IPS-18a (cell line): ENCODE results near the gene DISP2.

Experiments used
- H3K27ac ChIP-seq: one replicate; pipeline ENCODE4 v1.5.1; 2013; ENCODE audit warnings: low read length
- H3K27me3 ChIP-seq: one replicate; pipeline ENCODE4 v1.6.1; 2013; ENCODE audit warnings: mild to moderate bottlenecking, low read length; ENCODE audit not compliant: control insufficient read depth, insufficient read depth
- H3K36me3 ChIP-seq: one replicate; pipeline ENCODE4 v1.6.1; 2013; ENCODE audit warnings: low read depth, low read length; ENCODE audit not compliant: control insufficient read depth
- H3K4me1 ChIP-seq: one replicate; pipeline ENCODE4 v1.6.1; 2013; ENCODE audit warnings: low read depth, low read length; ENCODE audit not compliant: control insufficient read depth
- H3K4me3 ChIP-seq: one replicate; pipeline ENCODE4 v1.5.1; 2013; ENCODE audit warnings: low read length
- H3K9ac ChIP-seq: one replicate; pipeline ENCODE4 v1.6.1; 2013; ENCODE audit warnings: mild to moderate bottlenecking, low read length, moderate library complexity
- H3K9me3 ChIP-seq: one replicate; pipeline ENCODE4 v1.6.1; 2013; ENCODE audit warnings: low read depth, low read length; ENCODE audit not compliant: control insufficient read depth

The DISP2 gene

GRCh38 chr15:40369474-40369869, 11.5 kb downstream of the DISP2 start:
- no peaks in the 10 kb centered on the region for H3K9me3 ChIP-seq
- no peak overlapping the region for H3K27ac ChIP-seq
- H3K27me3 ChIP-seq, result peaks cover 30% of the 10 kb centered on the region
- H3K36me3 ChIP-seq, result no peaks in the 10 kb centered on the region
- no peak overlapping the region for H3K4me3 ChIP-seq
- H3K4me1 ChIP-seq, result no peaks in the 10 kb centered on the region
- H3K9ac ChIP-seq, result no peak overlapping the region

GRCh38 chr15:40369971-40370370, 12.0 kb downstream of the DISP2 start:
- no peaks in the 10 kb centered on the region for H3K36me3 ChIP-seq
- peaks cover 30% of the 10 kb centered on the region for H3K27me3 ChIP-seq
- H3K9ac ChIP-seq, result no peak overlapping the region
- H3K4me3 ChIP-seq, result no peak overlapping the region
- H3K27ac ChIP-seq, result no peak overlapping the region
- no peaks in the 10 kb centered on the region for H3K9me3 ChIP-seq
- H3K4me1 ChIP-seq, result no peaks in the 10 kb centered on the region

GRCh38 chr15:40372981-40373380, 15.0 kb downstream of the DISP2 start:
- Histone ChIP-seq H3K27ac (no peak overlapping the region), H3K36me3 (no peaks in the 10 kb centered on the region)

GRCh38 chr15:40377606-40378005, 19.6 kb downstream of the DISP2 start:
- Histone ChIP-seq H3K4me3 (no peak overlapping the region), H3K36me3 (no peaks in the 10 kb centered on the region), H3K27ac (no peak overlapping the region), H3K9ac (no peak overlapping the region), H3K9me3 (no peaks in the 10 kb centered on the region), H3K4me1 (no peaks in the 10 kb centered on the region), H3K27me3 (no peaks in the 10 kb centered on the region)

More at GRCh38 chr15:40372981-40373380, 15.0 kb downstream of the DISP2 start:
- no peak overlapping the region for H3K9ac ChIP-seq
- H3K27me3 ChIP-seq, result peaks cover 16% of the 10 kb centered on the region
- H3K4me3 ChIP-seq, result no peak overlapping the region
- H3K4me1 ChIP-seq, result no peaks in the 10 kb centered on the region
- no peaks in the 10 kb centered on the region for H3K9me3 ChIP-seq

GRCh38 chr15:40379374-40379773, 21.4 kb downstream of the DISP2 start:
- Histone ChIP-seq H3K4me3 (no peak overlapping the region), H3K9me3 (no peaks in the 10 kb centered on the region), H3K4me1 (peaks cover 3% of the 10 kb centered on the region), H3K27me3 (no peaks in the 10 kb centered on the region), H3K27ac (no peak overlapping the region), H3K36me3 (no peaks in the 10 kb centered on the region), H3K9ac (no peak overlapping the region)

- H3K9ac ChIP-seq, result no peak overlapping the region
- H3K4me1 ChIP-seq, result peaks cover 3% of the 10 kb centered on the region
- H3K4me3 ChIP-seq, result no peak overlapping the region
- no peaks in the 10 kb centered on the region for H3K27me3 ChIP-seq
- no peak overlapping the region for H3K27ac ChIP-seq
- H3K36me3 ChIP-seq, result no peaks in the 10 kb centered on the region
- H3K9me3 ChIP-seq, result no peaks in the 10 kb centered on the region
Observed at GRCh38 chr15:40379853-40380252, 21.8 kb downstream of the DISP2 start.

- Histone ChIP-seq H3K27ac (no peak overlapping the region), H3K36me3 (no peaks in the 10 kb centered on the region), H3K9ac (no peak overlapping the region), H3K9me3 (no peaks in the 10 kb centered on the region), H3K27me3 (no peaks in the 10 kb centered on the region), H3K4me1 (peaks cover 3% of the 10 kb centered on the region), H3K4me3 (no peak overlapping the region)
Observed at GRCh38 chr15:40380636-40381035, 22.6 kb downstream of the DISP2 start.

- Histone ChIP-seq H3K9me3 (no peaks in the 10 kb centered on the region), H3K36me3 (peaks cover 8% of the 10 kb centered on the region), H3K27me3 (no peaks in the 10 kb centered on the region), H3K4me1 (peaks cover 3% of the 10 kb centered on the region), H3K9ac (peak overlapping the region; percentile 64), H3K4me3 (peak overlapping the region; percentile 87), H3K27ac (peak overlapping the region; percentile 87)
Observed at GRCh38 chr15:40381818-40382529, 24.0 kb downstream of the DISP2 start.

GRCh38 chr15:40382580-40383456, 24.8 kb downstream of the DISP2 start, which contains the start of gene KNSTRN:
KNSTRN (plus strand) TSS chr15:40382721; CDS start chr15:40382836, 115 bp downstream.
- Histone ChIP-seq H3K27ac (peak within 1 kb of the TSS; percentile 87), H3K9ac (peak within 1 kb of the TSS; percentile 77), H3K36me3 (peaks cover 17% of the 10 kb centered on the region), H3K27me3 (no peaks in the 10 kb centered on the region), H3K4me3 (peak within 1 kb of the TSS; percentile 87), H3K4me1 (peaks cover 3% of the 10 kb centered on the region), H3K9me3 (no peaks in the 10 kb centered on the region)

GRCh38 chr15:40386480-40386879, 28.5 kb downstream of the DISP2 start:
- Histone ChIP-seq H3K4me1 (peaks cover 3% of the 10 kb centered on the region), H3K27ac (no peak overlapping the region), H3K9me3 (no peaks in the 10 kb centered on the region), H3K27me3 (no peaks in the 10 kb centered on the region), H3K9ac (no peak overlapping the region), H3K36me3 (peaks cover 41% of the 10 kb centered on the region), H3K4me3 (no peak overlapping the region)

GRCh38 chr15:40388941-40389823, 31.2 kb downstream of the DISP2 start:
- Histone ChIP-seq H3K27ac (no peak overlapping the region), H3K9ac (no peak overlapping the region), H3K4me3 (no peak overlapping the region), H3K4me1 (no peaks in the 10 kb centered on the region), H3K36me3 (peaks cover 66% of the 10 kb centered on the region), H3K27me3 (no peaks in the 10 kb centered on the region), H3K9me3 (no peaks in the 10 kb centered on the region)
